GM19238 (cell line): ENCODE measurements around the gene PI4KA.
"Not testable (repeated sequence)": the region's sequence is repeated elsewhere in the genome, so short reads cannot be mapped to it uniquely, and the experiment has no call there.

Experiments used
- DNase-seq: peaks from one replicate; pipeline ENCODE4 v3.0.0; 2011; ENCODE audit warnings: low spot score; ENCODE audit not compliant: insufficient read length

PI4KA gene

GRCh38 chr22:20858615-20859416 is at the start of gene PI4KA, which contains the start of gene SNAP29:
Gene PI4KA (minus strand): TSS chr22:20858811. CDS start chr22:20858725, 86 bp downstream.
Gene SNAP29 (plus strand): TSS chr22:20859007. CDS start chr22:20859111, 104 bp downstream.
- DNase-seq, result peak; percentile 99

DNA sequence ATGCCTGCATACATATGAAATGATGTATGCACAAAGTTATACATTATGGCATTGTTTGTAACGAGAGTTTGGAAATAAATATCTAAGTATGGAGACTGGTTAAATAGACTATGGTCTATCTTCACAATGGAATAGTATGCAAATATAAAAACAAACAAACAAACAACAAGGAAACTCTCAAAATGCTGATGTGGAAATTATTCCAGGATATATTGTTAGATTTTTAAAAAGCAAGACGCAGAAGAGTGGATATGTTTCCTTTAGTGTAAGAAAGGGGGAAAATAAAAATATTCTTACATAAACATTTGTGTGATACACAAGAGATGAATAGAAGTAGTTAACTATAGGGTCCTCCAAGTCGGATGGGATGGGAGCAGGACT is 47.8 kb upstream of the PI4KA start:
- no peak for DNase-seq

- DNase-seq, result no peak
These were observed 47.1 kb upstream of the PI4KA start for GRCh38 chr22:20905415-20906386.

DNA sequence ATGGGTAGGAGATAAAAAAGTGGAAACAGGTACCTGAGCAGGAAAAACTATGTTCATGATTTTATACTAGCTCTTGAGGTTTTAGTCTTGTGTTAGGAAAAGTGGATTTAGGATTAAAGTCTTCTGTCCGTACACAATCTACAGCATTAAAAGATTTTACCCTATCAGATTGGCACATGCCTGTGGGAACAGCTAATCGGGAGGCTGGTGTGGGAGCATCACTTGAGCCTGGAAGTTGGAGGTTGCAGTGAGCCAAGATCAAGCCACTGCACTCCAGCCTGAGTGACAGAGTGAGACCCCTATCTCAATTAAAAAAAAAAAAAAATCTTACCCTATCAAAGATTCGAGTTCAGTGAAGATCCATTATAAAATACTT is 46.4 kb upstream of the PI4KA start:
- no peak for DNase-seq

GRCh38 chr22:20904008-20904979 is 45.7 kb upstream of the PI4KA start:
- DNase-seq, result no peak

DNA sequence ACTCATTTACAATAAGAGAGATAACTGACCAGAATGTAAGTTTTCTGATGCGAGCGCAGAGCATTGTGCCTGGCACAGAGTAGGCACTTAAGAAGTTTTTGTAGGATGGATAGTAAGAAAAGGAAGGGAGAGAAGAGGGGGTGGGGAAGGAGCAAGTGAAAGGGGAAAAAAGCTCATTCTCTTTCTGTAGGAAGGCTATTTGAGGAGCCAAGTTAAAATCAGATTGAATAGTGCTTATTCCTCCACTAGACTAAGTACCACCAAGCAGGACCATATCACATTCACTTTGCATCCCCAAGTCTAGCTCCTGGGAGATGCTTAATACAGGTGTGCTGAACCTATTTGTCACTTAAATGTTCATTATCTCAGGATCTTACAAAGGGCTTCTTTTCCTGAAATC is 44.5 kb upstream of the PI4KA start:
- DNase-seq, result no peak

GRCh38 chr22:20901093-20902033 is 42.8 kb upstream of the PI4KA start:
- DNase-seq, result not testable (repeated sequence)

DNA sequence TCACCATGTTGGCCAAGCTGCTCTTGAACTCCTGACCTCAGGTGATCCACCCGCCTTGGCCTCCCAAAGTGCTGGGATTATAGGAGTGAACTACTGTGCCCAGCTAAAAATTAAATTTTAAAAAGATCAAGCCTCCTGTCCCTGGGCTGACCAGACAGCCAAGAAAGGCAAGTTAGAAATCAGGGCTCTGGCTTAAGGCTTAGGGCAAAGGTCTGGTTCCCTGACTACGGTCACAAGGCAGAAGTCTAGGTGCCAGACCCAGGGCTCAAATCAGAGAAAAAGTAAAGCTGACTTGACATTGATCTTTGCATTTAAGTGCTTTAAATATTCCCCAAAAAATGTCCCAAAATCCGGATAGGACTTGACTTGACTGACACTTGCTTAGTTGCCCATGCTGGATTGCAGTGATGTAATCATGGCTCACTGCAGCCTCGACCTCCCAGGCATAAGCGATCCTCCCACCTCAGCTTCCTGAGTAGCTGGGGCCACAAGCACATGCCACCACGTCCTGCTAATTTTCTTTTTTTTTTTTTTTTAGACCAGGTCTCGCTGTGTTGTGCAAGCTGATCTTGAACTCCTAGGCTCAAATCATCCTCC is 41.3 kb upstream of the PI4KA start:
- no peak for DNase-seq

- DNase-seq, result not testable (repeated sequence)
These were observed 39.1 kb upstream of the PI4KA start for GRCh38 chr22:20897737-20898136.

- DNase-seq, result no peak
These were observed 32.4 kb upstream of the PI4KA start for GRCh38 chr22:20890975-20891374.

DNA sequence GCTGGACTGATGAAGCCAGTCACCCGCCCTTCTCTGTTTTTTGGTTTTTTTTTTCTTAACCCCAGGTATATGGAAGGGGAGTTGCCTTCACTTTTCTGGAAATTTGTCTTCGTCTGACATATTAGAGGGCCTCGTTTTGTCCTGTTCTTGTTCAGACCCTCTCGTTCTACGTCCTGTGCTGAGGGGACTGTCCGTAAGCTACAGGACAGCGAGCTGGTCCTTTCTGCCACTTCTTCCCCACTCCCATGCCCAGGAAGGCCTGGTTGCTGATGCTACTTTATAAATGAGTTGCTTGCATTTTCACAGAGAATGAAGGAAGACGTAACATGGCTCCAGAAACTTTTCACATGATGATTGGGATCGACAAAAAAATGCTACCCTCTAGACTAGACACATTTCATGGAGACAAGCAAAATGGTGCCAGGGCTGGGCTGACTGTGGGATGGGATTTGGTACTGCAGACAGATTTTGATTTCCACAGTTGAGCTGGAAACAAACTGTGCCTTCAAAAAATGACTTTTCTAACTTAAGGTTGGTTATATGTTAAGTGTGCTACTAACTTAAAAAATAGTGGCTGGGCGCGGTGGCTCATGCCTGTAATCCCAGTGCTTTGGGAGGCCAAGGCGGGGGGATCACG is 31.4 kb upstream of the PI4KA start:
- DNase-seq, result no peak

- no peak for DNase-seq
These were observed 30.6 kb upstream of the PI4KA start for GRCh38 chr22:20889025-20889704.

GRCh38 chr22:20887375-20887774 is 28.8 kb upstream of the PI4KA start:
- DNase-seq, result no peak

- peak; percentile 55 for DNase-seq
These were observed 27.1 kb upstream of the PI4KA start for GRCh38 chr22:20885557-20886323.

DNA sequence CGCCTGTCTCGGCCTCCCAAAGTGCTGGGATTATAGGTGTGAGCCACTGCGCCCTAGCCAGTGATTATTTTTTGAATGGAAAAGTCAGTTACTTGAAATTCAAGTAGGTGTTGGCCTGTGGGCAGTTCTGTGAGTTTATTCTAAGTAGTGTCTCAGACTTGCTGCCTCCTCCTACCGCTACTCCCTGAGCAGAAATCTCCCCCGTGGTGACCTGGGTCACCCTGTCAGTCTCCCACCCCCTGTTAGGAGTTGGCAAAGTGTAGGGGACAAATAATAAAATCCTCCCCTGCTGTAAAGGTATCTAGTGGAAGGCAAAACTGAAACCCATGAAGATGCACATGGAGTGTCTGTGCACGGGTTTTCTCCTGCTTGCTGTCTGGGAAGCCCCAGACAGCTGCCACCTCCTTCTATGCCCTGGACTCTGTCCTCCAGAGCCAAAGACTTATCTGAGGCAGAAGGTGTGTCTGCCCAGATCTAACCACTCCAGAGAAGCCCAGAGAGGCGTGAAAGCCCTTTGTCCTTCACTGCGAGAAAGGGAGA is 26.5 kb upstream of the PI4KA start:
- no peak for DNase-seq

GRCh38 chr22:20884454-20884853 is 25.8 kb upstream of the PI4KA start:
- DNase-seq, result no peak

DNA sequence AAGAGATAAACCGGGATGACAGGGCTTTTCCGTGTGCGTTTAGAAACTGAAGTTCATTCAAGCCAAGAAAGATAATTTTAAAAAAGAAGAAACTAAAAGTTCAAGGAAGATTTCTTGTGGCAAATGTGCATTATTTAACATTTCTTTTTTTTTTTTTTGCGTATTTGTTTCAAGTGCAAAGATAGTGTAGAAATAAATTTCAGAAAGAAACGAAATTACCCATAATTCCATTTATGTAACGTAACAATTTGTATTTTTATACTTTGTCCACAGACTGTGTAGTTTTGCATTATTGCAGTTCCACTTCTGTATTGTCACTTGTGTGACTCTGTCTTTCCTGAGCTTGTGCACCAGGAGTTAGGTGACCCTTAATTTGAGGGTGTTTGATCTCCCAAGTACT is 24.2 kb upstream of the PI4KA start:
- no peak for DNase-seq
